GM21737 (cell line): ENCODE data around the gene TM4SF18.
"Not testable (repeated sequence)": the region's sequence is repeated elsewhere in the genome, so short reads cannot be mapped to it uniquely, and the experiment has no call there.

Experiments used
- ATAC-seq: cut with Tn5 transposase; IDR thresholded peaks from one replicate; pipeline ENCODE4 v1.9.1; 2021; ENCODE audit warnings: mild to moderate bottlenecking, moderate library complexity; ENCODE audit not compliant: unreplicated experiment

TM4SF18 gene, protein sequence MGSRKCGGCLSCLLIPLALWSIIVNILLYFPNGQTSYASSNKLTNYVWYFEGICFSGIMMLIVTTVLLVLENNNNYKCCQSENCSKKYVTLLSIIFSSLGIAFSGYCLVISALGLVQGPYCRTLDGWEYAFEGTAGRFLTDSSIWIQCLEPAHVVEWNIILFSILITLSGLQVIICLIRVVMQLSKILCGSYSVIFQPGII

DNA sequence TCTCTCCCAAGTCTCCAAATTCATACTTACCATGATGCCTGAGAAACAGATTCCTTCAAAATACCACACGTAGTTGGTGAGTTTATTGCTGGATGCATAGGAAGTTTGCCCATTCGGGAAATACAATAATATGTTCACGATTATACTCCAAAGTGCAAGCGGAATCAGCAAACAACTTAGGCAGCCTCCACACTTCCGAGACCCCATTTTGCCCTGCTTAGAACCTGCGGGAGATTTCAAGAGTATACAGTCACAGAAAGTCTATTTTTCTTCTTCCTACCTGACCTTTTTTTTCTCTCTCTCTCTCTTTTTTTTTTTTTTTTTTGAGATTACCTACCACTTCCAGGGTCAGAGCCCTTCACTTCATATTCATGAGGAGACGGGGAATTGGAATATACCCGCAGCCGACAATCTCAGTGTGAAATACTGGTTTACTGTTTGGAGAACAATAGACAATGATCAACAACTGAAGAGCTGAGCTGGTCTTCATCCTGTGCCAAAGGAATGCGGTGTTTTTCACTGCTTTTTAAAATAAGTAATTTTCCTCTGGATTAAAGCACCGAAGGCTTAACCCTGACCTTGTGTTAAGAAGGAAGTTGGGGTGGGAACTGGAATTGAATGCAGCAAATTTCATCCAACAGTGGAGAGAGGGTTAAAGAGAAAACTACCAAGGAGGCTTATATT lies at the start of gene TM4SF18:
TM4SF18 (minus strand) TSS at position 461 of the 684 bp plus-strand sequence; CDS start at position 207, 254 bp downstream.
- no peak for ATAC-seq

DNA sequence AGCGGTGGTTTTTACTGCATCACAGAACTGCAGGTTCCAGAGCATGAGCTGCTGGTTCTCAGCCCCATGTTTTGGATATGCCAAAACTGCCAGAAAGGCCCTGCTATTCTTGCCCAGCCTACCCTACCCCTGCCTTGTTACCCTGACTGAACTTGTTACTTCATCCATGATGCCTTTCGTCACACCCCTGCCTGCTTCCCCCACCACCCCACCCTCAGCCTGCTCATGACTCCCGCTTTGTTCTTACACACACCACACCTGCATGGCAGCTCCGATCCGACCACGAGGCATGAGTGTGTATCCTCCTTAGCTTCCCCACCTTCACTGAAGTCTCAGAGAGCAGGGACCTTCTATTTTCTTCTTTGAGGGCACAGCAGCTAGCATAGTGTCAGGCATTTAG lies 49.1 kb upstream of the TM4SF18 start:
- no peak for ATAC-seq

DNA sequence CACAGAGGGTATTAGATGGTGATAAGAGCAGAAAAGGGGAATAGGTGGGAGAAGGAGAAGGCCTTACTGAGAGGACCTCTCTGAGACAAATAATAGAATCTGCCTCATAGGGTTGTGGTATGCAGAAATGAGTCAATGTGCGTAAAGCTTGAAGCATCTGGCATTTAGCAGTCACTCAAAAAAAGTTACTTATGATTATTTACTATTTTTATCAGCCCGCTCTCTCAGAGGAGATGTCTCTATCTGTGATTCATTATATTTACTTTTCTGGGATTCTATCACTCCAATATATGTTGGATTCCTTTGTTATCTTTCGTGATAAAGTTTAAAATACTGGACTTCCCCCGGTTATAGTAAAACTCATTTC lies 48.6 kb upstream of the TM4SF18 start:
- no peak for ATAC-seq

DNA sequence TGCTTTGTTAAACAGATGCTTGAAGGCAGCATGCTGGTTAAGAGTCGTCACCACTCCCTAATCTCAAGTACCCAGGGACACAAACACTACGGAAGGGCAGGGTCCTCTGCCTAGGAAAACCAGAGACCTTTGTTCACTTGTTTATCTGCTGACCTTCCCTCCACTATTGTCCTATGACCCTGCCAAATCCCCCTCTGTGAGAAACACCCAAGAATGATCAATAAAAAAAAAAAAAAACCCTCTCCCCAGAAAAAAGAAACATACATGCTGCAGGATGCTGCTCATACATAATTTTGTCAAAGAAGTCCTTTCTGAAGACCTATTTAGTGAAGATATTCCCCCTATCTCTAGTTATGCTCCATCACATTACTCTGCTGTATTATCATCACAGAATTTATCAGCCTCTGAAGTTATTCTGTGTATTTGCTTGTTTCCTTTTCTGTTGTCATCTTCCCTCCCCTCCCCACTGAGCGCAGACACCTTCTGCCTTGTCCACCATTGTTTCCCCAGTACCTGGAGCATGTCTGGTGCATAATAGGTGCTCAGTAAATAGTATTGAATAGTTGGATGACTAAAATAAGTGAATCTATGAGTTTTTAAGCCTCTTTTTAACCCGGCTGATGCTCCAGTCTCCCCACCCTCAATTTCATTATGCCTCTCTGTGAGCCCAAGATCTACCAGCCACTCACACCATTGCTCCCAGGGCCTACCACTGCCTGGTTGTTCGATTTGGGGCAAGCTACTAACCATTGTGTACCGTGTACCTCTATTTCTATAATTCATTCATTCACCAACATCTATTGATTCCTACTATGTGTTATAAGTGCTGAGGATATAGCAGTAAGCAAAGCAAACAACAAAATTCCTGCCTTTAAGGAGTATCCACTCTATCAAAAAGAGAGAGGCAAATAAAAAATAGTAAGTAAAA lies 48.0 kb upstream of the TM4SF18 start:
- no peak for ATAC-seq

DNA sequence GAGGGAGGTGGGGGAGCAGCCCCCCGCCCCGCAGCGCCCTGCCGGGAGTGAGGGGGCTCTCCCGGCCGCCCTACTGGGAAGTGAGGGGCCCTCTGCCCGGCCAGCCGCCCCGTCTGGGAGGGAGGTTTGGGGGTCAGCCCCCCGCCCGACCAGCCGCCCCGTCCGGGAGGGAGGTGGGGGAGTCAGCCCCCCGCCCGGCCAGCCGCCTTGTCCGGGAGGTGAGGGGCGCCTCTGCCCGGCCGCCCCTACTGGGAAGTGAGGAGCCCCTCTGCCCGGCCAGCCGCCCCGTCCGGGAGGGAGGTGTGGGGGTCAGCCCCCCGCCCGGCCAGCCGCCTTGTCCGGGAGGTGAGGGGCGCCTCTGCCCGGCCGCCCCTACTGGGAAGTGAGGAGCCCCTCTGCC lies 46.8 kb upstream of the TM4SF18 start:
- ATAC-seq: not testable (repeated sequence)

DNA sequence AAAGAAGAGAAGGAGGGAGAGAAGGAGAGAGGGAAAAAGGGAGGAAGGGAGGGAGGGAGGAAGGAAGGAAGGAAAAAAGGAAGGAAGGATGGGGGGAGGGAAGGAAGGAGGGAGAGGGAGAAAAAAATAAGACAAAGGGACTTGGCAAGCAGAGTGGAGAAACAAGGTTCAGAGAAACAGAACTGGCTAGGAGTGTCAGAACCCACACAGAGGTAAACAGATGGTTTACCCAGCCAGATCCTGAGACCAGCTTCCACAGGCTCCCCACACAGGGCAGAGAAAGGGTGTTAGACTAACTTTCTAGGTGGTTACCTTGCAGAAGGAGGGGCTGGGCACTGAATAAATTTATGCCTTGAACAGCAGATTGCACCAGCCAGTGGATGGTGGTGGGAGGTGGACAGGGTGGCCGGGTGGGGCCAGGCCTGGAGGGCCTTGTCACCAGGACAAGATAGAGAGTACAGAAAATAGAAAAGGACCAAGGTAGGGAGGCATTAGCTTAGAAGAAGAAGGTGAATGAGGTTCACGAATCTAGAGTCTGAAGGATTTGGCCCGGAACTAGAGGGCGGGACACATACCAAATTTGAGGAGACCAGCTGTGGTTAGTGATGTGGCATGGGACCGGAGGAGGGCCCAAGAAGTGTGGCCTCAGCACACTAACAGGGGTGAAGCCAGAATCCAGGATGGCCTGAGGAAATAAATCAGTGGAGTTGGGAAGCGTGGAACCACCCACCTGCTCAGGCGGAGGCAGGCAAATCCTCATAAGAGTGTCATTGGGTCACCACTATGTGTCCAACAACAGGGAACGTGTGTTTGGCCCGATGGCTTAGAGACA lies 45.3 kb upstream of the TM4SF18 start:
- ATAC-seq: no peak

DNA sequence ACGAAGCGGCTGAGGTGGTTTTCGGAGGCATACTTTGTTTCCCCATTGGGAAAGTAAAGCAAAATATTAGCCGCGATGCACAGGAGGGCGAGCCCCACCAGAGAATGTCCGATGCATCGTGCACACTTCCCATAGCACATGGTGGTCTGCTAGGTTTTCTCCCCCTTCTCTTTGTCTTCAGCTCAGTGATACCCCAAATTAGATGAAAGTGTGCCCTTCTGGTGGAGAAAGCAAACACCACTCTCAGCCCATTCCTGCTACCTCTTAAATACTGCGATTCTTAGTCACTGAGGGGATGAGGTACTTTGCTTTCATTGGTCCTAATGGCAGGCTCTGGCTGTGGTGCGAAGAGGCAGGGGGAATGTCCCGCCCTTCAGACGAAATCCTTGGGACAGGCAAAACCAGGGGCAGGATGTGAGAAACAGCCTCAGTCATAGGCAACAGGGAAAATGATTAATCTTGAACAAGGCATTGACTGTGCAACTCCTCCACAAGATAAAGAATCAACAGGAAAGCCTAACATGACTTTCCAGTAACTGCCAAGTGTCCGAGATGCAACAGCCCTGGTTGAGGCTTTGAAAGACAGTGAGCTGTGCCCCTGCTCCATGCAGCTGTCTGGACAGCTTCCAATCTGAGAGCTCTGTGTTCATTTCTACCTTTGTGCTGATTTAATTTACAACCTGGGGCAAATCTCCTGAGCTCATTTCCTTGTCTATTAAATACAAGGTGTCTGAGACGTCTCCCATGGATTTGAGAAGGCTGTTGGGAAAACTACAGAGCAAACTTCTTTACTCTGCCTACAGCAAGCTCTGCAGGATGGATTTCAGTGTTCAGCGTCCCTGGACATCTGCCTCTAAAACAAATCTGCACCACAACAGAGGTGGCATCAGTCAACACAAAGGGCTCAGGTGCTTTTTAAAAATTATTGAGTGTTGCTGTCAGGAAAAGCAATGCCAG lies 44.2 kb upstream of the TM4SF18 start, which contains the start of gene TM4SF1:
TM4SF1 (minus strand) TSS at position 242 of the 957 bp plus-strand sequence; CDS start at position 140, 102 bp downstream.
- no peak for ATAC-seq

DNA sequence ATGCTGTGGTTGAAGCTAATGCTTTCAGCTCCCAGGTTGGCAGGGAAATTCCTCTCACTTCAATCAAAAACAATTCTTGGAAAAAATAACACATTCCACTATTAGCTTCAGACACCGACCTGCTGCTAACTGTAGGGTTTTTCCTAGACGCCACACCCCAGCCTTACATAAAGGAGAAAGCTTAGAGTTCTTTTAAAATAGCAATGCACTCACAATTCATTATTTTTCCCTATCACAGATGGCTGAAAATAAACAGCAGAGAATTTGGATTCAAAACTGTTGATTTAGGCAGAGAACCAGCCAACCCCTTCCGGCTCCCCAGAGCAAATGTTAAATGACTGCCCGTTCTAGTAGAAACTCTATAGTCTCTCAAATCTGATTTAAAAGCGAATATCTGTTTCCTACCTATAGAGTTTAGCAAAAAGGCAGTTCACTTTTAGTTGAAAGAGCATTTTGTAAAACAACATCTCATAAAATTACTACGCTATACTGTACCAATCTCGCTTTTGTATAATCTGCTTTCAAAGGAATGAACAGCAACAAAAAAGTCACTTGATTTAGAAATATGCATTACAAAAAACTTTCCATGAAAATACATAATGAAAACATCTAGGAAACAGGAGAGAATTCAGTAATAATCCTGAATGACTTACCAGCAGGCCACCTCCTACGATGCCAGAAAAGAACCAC lies 43.4 kb upstream of the TM4SF18 start:
- ATAC-seq: no peak

DNA sequence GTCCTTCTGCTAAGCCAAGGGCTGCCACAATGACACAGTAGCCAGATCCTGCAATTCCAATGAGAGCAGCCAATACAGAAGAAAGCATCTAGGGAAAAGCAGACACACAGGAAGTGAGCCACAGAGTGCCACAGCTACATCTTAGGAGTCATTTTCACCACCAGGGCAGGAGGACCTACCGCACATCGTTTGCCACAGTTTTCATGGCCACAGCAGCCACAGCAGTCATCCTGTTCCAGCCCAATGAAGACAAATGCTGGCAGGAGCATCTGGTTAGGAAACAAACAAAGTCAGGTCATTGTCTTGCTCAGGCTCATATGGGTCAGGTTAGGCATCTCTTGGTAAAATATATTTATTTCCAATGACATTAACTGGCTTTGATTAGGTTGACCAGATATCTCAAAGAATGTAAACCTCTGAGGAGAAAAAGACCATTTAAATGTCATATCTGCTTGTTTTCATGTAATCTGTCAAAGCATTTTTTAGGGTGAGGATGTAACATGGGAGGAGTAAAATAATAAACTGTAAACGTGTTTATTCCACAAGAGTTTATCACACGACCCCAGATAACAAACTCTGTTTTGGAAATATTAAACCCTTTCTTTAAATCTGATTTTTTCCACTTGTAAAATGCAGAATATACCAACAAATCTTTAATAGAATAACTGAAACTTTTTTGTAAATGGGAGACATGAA lies 42.2 kb upstream of the TM4SF18 start:
- no peak for ATAC-seq

DNA sequence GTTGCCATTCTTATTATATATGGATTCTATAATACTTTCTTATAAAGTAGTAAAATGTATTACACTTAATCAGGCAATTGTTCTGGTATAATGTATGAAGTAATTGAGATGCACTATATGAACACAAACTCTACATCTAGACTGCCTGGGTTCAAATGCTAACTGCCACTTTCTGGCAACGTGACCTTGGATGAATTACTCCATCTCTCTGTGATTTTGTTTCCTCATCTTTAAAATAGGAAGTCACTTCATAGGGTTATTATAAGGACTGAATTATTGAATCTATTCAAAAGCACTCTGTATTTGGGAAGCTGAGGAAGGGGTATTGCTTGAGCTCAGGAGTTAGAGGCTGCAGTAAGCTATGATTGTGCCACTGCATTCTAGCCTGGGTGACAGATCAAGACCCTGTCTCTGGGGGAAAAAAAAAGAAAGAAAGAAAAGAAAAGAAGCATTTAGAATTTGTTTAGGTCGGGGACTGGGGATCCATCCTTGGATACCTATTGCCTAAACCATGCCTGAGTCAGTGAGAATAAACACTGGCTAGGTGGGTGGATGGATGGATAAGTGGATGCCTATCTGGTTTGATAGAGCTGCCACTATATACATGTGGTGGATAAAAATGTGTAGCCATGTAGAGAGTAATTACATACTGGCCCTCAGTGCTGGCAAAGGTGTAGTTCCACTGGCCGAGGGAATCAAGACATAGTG lies 41.5 kb upstream of the TM4SF18 start:
- ATAC-seq: no peak

DNA sequence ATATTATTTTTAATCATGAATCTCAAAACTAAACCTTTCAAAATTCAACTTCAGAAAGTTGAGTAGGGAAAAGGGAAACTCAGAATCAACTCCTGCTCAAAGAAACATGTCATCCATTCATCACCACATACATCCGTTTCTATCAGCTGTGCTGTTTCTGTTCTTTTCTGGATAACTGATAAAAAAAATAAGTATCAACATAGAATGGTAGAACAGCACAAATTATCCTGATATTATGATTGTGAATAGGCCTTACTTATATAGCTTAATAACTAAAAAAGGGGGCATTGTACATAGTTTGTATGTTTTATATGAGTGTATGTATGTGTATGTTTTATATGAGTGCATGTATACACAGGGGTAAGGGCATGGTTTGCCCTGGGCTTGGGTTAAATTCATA lies 41.0 kb upstream of the TM4SF18 start:
- ATAC-seq: no peak

DNA sequence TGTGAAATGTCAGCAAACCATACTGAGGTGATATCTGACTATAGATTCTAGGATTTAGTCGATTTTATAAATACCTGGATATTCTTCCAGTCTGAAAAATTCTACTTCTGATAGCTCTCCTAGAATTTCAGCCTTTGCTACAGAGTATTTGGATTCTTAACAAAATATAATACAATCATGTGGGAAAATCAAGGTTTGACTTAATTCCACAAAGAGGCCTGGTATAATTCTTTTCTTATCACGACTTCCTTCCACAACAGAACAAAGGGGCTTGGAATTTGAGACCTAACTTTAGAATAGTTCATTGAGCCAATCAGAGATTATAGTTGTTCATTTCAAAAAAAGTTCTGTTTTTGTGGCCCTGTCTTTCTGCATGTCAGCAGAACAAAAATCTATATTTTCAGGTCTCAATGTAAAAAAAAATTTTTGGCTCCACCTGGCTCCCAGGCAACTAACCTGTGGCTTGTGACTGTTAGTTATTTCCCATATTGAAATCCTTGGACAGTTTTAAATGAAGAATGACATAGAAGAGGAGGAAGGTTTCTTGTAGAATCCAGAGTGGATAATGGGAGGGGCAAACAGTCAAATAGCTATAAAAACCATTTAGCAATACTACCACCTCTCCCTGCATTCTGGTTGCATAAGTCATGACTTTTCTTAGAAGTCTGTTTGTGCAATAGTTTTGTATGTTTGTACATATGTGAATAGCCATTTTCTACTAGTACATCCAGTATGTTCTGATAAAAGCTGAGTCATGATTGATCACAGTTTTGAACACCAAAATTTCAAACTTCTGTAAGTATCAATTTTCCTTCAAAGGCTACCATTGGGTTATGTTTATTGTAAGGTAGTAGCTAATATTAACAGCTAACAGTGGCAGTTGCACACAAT lies 40.0 kb upstream of the TM4SF18 start:
- ATAC-seq: no peak

DNA sequence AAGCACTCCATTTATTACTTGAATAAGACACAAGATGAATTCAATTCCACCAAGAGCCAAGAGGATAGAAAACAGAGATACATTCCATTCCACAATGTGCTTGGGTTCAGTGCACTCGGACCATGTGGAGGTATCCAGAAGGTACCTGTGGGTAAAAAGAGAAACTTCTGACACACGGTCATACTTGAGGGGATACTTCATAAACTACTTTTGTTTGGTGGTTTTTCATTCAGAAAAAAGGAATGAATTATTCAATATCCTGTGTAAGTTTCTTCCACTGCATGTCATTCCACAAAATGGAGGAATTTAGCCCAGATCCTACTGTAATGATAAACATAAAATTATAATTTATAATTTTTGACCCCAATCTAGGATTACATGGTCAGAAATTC lies 38.3 kb upstream of the TM4SF18 start:
- ATAC-seq: no peak

DNA sequence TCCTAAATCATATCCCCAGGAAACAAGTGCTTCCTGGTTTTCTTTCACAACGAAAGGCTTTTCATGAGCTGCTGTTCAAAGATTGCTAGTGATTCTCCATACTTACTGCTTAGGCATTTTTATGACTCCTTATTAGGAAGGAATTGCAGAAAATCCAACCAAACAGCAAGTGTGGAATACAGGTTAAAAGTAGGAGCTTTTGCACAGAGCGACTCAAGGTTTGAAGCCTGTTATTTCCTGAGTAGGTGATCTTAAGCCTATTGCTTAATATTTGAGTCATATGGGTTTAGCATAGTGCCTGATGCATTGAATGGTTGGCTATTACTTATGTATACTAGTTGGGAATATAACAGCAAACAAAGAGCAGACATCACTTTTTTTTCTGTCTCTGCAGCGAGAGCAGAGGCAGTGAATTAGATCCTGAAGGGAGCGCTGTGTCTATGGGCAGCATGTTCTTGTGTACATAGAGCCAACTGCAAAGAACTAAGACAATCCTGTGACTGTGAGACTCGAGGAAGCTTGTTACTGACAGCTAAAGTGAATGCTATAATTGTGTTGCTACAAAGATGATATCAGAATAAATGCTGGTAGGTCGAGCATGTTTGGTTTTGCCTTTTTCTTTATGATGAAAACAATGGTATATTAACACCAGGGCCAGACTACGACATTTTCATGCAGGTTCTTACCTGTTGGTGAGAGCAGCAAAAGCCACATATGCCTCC lies 37.7 kb upstream of the TM4SF18 start:
- ATAC-seq: no peak

DNA sequence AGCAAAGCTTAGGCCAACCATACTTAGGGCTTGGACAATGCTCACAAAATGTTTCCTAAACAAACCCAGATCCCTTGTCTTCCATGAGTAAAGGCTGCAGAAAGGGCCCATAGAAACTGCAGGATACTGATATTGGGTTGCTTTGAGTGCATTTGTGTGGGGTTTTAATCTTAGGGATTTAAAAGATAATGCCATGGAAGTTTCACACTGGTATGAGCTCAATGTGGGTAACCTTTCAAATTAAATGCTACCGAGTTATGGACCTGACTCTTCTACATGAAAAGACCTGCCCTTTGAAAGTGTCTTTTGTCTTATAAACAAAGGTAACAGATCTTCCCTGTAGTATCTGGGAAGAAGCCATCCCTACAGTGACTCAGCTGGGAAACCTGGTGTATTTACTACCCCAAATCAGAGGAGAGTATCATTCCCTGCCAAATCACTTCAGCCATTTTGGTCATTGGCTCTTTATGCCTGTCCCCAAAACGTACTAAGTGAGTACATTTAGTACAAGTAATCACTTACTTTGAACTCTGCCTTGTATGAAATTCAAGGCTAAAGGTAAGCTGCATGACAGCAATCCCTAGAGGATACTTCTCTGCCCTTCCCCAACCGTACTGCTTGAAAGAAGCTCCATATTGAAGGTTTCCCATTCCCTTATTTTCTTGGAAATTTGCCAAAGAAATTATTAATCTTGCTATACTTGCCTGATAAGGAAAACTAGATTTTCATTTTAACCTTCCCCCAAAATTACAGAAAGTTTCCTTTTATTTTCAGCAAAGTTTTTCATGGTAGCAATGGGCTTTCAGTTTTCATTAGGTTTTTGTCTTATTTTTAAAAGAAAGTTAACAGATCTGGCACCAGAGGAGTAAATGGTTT lies 36.8 kb upstream of the TM4SF18 start:
- ATAC-seq: no peak
